ENCODE results near the gene PKN2. TPM values are rescaled to one million over a fixed set of nuclear protein-coding genes. Genes with fewer than 3 reads are reported as not detected.

The PKN2 gene
- total and polyA plus RNA-seq, 9 of the 15 experiments (the other 6 are each of a cell fraction or from before 2014, with no cell fraction given), result 4.5 to 25.3 (median 19.2) TPM

DNA sequence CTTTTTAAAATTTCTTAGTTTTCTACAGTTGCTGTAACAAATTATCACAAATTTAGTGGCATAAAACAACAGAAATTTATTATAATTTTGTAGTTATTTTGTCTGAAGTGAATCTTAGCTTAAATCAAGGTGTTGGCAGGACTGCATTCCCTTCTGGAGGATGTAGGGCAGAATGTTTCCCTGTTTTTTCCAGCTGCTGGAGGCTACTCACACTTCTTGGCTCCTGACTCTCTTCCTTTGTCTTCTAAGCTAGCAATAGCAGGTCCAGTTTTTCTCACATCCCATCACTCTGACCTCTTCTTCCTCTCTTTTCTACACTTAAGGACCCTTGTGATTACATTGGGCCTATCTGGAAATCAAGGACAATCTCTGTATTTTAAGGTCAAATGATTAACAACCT lies 84.1 kb downstream of the PKN2 start:
- in situ Hi-C loops (cut with MboI) (no loop called here), intact Hi-C loops (cut with micrococcal nuclease) (no loop called here)
- Histone ChIP-seq H3K4me2 (ENCODE audit: insufficient read depth, low read length) (no peak overlapping the region), H3K36me3 (ENCODE audit: control insufficient read depth, insufficient read depth, low read length) (peaks cover 50% of the 10 kb centered on the region), H3K9ac (ENCODE audit: insufficient read depth in 1 of 2, low read depth in 2 of 2, low read length in 2 of 2) (no peak overlapping the region), H3K4me3 (no peak overlapping the region), H3K9me3 (replicated peaks; ENCODE audit: control insufficient read depth, insufficient read depth, low read depth, low read length) (no peaks in the 10 kb centered on the region), H3K27ac (ENCODE audit: extremely low read depth, low read depth, low read length) (no peak overlapping the region), H3K27me3 (ENCODE audit: control insufficient read depth in 2 of 2, insufficient read depth in 2 of 2, low read length in 2 of 2) (no peaks in the 10 kb centered on the region), H3K9me1 (ENCODE audit: control insufficient read depth, insufficient read depth, low read length) (no peaks in the 10 kb centered on the region), H4K20me1 (replicated peaks; ENCODE audit: control insufficient read depth, insufficient read depth, low read length) (no peaks in the 10 kb centered on the region), H3K79me2 (ENCODE audit: control insufficient read depth, insufficient read depth, low read length) (peaks cover 13% of the 10 kb centered on the region), H2AFZ (ENCODE audit: low read depth, low read length) (no peak overlapping the region), H3K4me1 (replicated peaks in 1 of 2; ENCODE audit: control insufficient read depth in 2 of 2, insufficient read depth in 2 of 2, low read length in 2 of 2) (no peaks in the 10 kb centered on the region)
- no peak for ATAC-seq
- no peak for FAIRE-seq
- CTCF ChIA-PET (ENCODE audit: low intra/inter-chr PET ratio), result no interaction called here
- DNase-seq (ENCODE audit: extremely low read depth in 1 of 4, low spot score in 3 of 4), result no peak
- no TSS peak for BruUV-seq (replicated peaks)
- POLR2A ChIA-PET, result no interaction called here
- TF ChIP-seq ARID4B (CRISPR knock-in tag; IDR thresholded peaks at IDR 0.05), result no peak
- TF ChIP-seq HNRNPK (IDR thresholded peaks at IDR 0.05; ENCODE audit: low read depth, low read length, poor library complexity, severe bottlenecking), result no peak
- no peak for TF ChIP-seq PHF21A (IDR thresholded peaks at IDR 0.05; ENCODE audit: borderline replicate concordance, low read depth)
- no peak for TF ChIP-seq CHCHD3 (CRISPR knock-in tag; IDR thresholded peaks at IDR 0.05)
- TF ChIP-seq, protein P1, sequence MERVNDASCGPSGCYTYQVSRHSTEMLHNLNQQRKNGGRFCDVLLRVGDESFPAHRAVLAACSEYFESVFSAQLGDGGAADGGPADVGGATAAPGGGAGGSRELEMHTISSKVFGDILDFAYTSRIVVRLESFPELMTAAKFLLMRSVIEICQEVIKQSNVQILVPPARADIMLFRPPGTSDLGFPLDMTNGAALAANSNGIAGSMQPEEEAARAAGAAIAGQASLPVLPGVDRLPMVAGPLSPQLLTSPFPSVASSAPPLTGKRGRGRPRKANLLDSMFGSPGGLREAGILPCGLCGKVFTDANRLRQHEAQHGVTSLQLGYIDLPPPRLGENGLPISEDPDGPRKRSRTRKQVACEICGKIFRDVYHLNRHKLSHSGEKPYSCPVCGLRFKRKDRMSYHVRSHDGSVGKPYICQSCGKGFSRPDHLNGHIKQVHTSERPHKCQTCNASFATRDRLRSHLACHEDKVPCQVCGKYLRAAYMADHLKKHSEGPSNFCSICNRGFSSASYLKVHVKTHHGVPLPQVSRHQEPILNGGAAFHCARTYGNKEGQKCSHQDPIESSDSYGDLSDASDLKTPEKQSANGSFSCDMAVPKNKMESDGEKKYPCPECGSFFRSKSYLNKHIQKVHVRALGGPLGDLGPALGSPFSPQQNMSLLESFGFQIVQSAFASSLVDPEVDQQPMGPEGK (CRISPR knock-in tag; IDR thresholded peaks at IDR 0.05; ENCODE audit: borderline replicate concordance), result no peak
- TF ChIP-seq ZNF23 (CRISPR knock-in tag; IDR thresholded peaks at IDR 0.05), result no peak
- TF ChIP-seq ZSCAN32 (CRISPR knock-in tag; IDR thresholded peaks at IDR 0.05), result no peak
- TF ChIP-seq ZNF232 (CRISPR knock-in tag; IDR thresholded peaks at IDR 0.05), result no peak
- TF ChIP-seq, protein P2, sequence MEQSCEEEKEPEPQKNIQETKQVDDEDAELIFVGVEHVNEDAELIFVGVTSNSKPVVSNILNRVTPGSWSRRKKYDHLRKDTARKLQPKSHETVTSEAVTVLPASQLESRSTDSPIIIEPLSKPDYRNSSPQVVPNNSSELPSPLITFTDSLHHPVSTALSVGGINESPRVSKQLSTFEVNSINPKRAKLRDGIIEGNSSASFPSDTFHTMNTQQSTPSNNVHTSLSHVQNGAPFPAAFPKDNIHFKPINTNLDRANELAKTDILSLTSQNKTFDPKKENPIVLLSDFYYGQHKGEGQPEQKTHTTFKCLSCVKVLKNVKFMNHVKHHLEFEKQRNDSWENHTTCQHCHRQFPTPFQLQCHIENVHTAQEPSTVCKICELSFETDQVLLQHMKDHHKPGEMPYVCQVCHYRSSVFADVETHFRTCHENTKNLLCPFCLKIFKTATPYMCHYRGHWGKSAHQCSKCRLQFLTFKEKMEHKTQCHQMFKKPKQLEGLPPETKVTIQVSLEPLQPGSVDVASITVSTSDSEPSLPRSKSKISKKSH (CRISPR knock-in tag; IDR thresholded peaks at IDR 0.05), result no peak
- TF ChIP-seq, protein P3, sequence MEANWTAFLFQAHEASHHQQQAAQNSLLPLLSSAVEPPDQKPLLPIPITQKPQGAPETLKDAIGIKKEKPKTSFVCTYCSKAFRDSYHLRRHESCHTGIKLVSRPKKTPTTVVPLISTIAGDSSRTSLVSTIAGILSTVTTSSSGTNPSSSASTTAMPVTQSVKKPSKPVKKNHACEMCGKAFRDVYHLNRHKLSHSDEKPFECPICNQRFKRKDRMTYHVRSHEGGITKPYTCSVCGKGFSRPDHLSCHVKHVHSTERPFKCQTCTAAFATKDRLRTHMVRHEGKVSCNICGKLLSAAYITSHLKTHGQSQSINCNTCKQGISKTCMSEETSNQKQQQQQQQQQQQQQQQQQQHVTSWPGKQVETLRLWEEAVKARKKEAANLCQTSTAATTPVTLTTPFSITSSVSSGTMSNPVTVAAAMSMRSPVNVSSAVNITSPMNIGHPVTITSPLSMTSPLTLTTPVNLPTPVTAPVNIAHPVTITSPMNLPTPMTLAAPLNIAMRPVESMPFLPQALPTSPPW (CRISPR knock-in tag; IDR thresholded peaks at IDR 0.05), result no peak
- no peak for TF ChIP-seq CBX3 (IDR thresholded peaks at IDR 0.05; ENCODE audit: borderline replicate concordance in 1 of 2, low read length in 2 of 2)
- no peak for TF ChIP-seq MXI1 (IDR thresholded peaks at IDR 0.05; ENCODE audit: low read depth, low read length)
- no peak for TF ChIP-seq NUFIP1 (IDR thresholded peaks at IDR 0.05; ENCODE audit: partially characterized antibody)

Measured in K562 (cell line).